Body of pancreas (tissue), 4 donors: ENCODE results near the gene CHAF1A. TPM values are rescaled to one million over a fixed set of nuclear protein-coding genes. Genes with fewer than 3 reads are reported as not detected.

Source experiments
- ATAC-seq: fragments of 150-250 bp; one replicate; pipeline ENCODE4 v1.9.1; 2016
- DNase-seq, 4 donors: peaks; one replicate each; pipeline ENCODE4 v3.0.0-alpha.2; 2019
- H3K27ac ChIP-seq, 4 donors: fragments of 200-600 bp; sonication (generic); 1 replicate in 3 of 4; 2 replicates in 1 of 4; pipeline versions ENCODE4 v1.5.1 to v1.6.1; 2016 to 2019; ENCODE audit warnings: mild to moderate bottlenecking in 1 of 4, mixed read lengths in 1 of 4, moderate library complexity in 1 of 4
- H3K27me3 ChIP-seq, 2 donors: fragments of 200-600 bp; sonication (generic); one replicate each; pipeline ENCODE4 v1.6.0; 2016; ENCODE audit warnings: mild to moderate bottlenecking in 1 of 2
- H3K36me3 ChIP-seq, 2 donors: fragments of 200-600 bp; sonication (generic); replicated peaks in 1 of 2; 2 replicates each; pipeline ENCODE4 v1.5.1; 2016; ENCODE audit warnings: low read depth in 2 of 2; ENCODE audit not compliant: insufficient read depth in 1 of 2
- H3K4me1 ChIP-seq: fragments of 200-600 bp; sonication (generic); one replicate; pipeline ENCODE4 v1.6.0; 2016
- H3K4me3 ChIP-seq, 2 donors: fragments of 200-600 bp; sonication (generic); 1 replicate in 1 of 2; 2 replicates in 1 of 2; pipeline ENCODE4 v1.5.1; 2016 to 2019
- H3K9me3 ChIP-seq, 3 donors: fragments of 200-600 bp; sonication (generic); 1 replicate in 2 of 3; 2 replicates in 1 of 3; pipeline ENCODE4 v1.5.1; 2016
- POLR2A ChIP-seq, 3 donors: fragments of 450-650 bp; IDR thresholded peaks; one replicate each; pipeline ENCODE4 v1.6.1; 2016; ENCODE audit warnings: antibody characterized with exemption in 3 of 3, mild to moderate bottlenecking in 2 of 3
- WGBS, 2 donors: methylation state at CpG; one replicate each; pipeline ENCODE4 v1.1.5; 2017; 5-methylcytosine and 5-hydroxymethylcytosine counted together
- intact Hi-C: fragments of 100-400 bp; cut with DNase I; formaldehyde crosslinking; loops from one replicate; pipeline ENCODE4 v1.15.1; 2023
- total RNA-seq, 2 donors: library from RNA; depleted of rRNA; stranded (reverse); fragments of >200 nt; gene quantifications; one replicate each; pipeline ENCODE4 v1.1.0, GENCODE V29; 2016
- TF ChIP-seq, protein P1 (sequence below), 7 experiments: fragments of 450-650 bp in 4 of 7; fragments of 200-600 bp in 3 of 7; sonication (generic) in 3 of 7; IDR thresholded peaks; one replicate each; pipeline ENCODE4 v1.5.1; 2016 to 2019; ENCODE audit warnings: antibody characterized with exemption in 7 of 7

The CHAF1A gene
- total RNA-seq, 2 donors from 2014 or later, result 3.4 to 6.3 TPM

DNA sequence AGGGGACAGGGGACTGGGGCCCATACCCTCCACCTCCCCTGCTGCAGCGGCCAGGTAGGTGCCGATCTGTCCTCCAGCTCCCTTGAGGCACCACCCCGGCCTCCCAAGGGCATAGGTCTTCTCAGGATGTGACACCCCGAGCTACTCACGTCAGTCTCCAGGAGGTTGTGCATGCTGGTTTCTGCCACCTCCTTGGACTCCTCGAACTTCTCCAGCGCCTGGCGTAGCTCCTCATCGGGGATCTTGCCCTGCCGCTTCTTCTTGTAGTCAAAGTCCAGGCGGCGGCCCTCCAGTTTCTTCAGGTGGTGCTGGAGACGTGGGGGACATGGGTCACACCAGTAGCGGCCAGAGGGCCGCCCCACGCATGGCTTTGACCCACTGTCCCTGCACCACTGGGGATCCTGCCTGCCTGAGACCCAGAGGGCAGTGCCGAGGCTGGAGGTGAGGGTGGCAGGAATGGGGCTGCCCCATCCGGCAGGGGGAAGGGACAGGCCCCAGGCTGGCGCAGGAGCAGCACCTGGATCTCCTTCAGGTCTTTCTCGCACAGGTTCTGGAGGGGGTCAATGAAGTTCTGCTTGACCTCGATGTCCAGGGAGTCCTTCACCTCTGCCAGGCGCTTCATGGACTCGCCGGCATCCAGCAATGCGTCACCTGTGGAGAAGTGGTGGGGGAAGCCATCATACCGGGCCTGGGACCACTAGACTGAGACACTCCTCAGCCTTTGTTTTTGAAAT, 38.7 kb upstream of the CHAF1A start:
- WGBS, 2 donors, result 88 to 90% methylated on average over 22 to 25 of the region's 26 CpGs
- peaks cover 13 to 30% of the 10 kb centered on the region in 2 donors for H3K36me3 ChIP-seq
- H3K27me3 ChIP-seq, result no peaks in the 10 kb centered on the region
- peaks cover 10% of the 10 kb centered on the region for H3K4me1 ChIP-seq
- TF ChIP-seq, protein P1, sequence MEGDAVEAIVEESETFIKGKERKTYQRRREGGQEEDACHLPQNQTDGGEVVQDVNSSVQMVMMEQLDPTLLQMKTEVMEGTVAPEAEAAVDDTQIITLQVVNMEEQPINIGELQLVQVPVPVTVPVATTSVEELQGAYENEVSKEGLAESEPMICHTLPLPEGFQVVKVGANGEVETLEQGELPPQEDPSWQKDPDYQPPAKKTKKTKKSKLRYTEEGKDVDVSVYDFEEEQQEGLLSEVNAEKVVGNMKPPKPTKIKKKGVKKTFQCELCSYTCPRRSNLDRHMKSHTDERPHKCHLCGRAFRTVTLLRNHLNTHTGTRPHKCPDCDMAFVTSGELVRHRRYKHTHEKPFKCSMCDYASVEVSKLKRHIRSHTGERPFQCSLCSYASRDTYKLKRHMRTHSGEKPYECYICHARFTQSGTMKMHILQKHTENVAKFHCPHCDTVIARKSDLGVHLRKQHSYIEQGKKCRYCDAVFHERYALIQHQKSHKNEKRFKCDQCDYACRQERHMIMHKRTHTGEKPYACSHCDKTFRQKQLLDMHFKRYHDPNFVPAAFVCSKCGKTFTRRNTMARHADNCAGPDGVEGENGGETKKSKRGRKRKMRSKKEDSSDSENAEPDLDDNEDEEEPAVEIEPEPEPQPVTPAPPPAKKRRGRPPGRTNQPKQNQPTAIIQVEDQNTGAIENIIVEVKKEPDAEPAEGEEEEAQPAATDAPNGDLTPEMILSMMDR (IDR thresholded peaks at IDR 0.05), result no peak
- TF ChIP-seq POLR2A (IDR thresholded peaks at IDR 0.05), result no peak
- H3K4me3 ChIP-seq, result no peak overlapping the region
- DNase-seq, result peak in 1 of 4 donors; percentile 13
- no peak for ATAC-seq
- intact Hi-C loops, result no loop called here
- no peaks in the 10 kb centered on the region for H3K9me3 ChIP-seq
- no peak overlapping the region for H3K27ac ChIP-seq

DNA sequence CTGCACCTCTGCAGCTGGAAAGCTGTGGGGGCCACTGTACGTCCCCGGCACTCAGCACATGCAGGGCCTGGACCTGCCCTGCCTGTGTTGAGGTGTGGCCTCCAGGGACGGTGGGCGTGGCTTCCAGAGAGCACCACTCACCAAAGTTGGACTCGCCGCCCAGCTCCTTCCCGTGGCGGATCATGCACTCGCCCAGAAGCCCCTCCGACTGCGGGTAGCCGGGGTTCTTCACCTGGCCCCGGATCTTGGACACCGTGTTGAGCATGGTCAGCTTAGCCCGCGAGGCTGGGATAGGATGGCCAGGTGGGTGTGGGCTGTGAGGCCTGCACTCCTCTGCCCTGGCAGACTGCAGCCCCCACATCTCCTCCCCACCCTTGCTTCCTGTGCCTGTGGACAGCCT, 37.1 kb upstream of the CHAF1A start:
- 94 to 96% methylated on average over 8 to 16 of the region's 16 CpGs for WGBS, 2 donors
- peaks cover 13 to 23% of the 10 kb centered on the region in 2 donors for H3K36me3 ChIP-seq
- TF ChIP-seq, protein P1 (IDR thresholded peaks at IDR 0.05), result no peak
- no peak for TF ChIP-seq POLR2A (IDR thresholded peaks at IDR 0.05)

DNA sequence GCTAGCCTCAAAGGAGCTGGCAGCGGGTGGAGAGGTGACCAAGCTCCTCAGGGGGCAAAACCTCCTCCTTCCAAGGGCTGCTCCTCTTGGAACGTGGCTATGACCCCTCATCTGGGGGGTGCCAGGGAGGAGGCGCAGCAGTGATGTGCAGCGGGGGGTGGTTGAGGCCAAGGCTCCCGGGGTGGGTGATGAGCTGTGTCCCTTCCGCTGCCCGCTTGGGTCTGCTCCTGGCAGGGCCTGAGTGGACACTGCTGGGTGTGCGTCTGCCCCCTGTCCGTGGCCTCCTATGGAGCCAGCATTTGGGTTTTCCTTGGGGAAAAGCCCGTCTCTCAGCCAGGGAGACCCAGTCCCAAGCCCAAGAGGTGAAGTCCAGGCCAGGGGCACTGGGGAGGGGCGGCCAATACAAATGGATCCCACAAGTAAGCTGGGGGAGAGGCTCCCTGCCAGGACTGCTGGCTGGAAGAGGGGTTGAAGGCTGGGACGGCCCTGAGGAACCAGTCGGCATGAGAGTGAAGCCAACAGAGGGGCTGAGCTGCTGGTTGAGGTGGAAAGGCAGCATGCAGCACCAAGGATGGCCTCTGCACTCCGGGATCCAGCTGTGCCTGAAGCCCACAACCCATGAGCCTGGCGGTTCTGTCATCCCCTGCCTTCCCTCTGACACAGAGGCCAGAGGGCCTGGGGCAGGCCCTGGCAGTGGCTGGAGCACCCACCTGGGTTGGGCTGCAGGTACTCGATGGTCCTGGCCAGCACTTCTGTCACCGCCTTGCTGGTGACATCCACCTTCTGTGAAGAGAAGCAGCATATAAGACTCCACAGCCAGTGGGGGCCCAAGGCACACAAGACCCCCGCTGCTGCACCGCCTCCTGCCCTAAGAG, 36.4 kb upstream of the CHAF1A start:
- ATAC-seq (no peak), DNase-seq (no peak)
- H3K36me3 ChIP-seq, result peaks cover 13 to 23% of the 10 kb centered on the region in 2 donors
- 88 to 93% methylated on average over 11 to 12 of the region's 19 CpGs for WGBS, 2 donors
- TF ChIP-seq, protein P1 (IDR thresholded peaks at IDR 0.05), result no peak
- TF ChIP-seq POLR2A (IDR thresholded peaks at IDR 0.05), result no peak
- H3K4me3 ChIP-seq, result no peak overlapping the region
- no peaks in the 10 kb centered on the region for H3K27me3 ChIP-seq
- no peaks in the 10 kb centered on the region for H3K9me3 ChIP-seq
- peaks cover 32% of the 10 kb centered on the region for H3K4me1 ChIP-seq
- intact Hi-C loops, result no loop called here
- no peak overlapping the region for H3K27ac ChIP-seq

More for the DNA sequence above, 37.1 kb upstream of the CHAF1A start:
- H3K4me1 ChIP-seq, result peaks cover 26% of the 10 kb centered on the region
- H3K9me3 ChIP-seq, result no peaks in the 10 kb centered on the region
- H3K4me3 ChIP-seq, result no peak overlapping the region
- H3K27me3 ChIP-seq, result no peaks in the 10 kb centered on the region
- intact Hi-C loops, result no loop called here
- H3K27ac ChIP-seq, result no peak overlapping the region
- ATAC-seq (no peak), DNase-seq (no peak)

DNA sequence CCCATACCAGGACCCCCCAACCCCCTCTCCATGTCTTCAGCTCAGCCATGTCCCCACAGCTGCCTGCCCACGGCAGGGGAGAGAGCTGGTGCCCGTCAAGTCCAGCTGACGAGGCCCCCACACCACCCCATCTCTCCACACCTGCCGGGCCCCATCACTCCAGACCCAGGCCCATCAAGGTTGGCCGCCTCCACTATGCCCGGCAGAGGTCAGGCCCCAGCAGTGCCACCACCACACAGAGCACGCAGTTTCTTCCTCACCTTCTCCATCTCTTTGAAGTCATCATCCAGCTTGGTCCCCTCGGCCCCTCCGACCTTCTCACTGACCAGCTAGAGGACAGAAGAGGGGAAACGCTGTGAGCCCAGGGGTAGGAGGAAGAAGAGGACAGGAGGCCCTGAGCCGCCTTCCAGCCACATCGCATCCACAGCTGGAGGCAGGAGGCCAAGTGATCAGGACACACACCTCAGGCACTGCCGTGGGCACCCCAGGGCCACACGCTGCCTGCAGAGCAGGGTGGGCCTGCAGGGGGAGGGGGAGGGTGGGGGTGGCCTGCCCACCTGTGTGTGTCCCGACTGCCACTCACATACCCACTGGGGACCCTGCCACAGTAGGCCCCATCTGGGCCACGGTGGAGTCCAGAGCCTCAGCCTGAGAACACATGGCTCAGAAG, 35.6 kb upstream of the CHAF1A start:
- TF ChIP-seq, protein P1 (IDR thresholded peaks at IDR 0.05), result no peak
- no peak for TF ChIP-seq POLR2A (IDR thresholded peaks at IDR 0.05)
- Histone ChIP-seq H3K27ac (no peak overlapping the region), H3K36me3 (peaks cover 12 to 21% of the 10 kb centered on the region in 2 donors), H3K9me3 (no peaks in the 10 kb centered on the region), H3K27me3 (no peaks in the 10 kb centered on the region), H3K4me3 (no peak overlapping the region), H3K4me1 (peaks cover 40% of the 10 kb centered on the region)
- DNase-seq (no peak), ATAC-seq (no peak)
- intact Hi-C loops, result no loop called here
- WGBS, 2 donors, result 86 to 89% methylated on average over 5 to 16 of the region's 16 CpGs
